SK-N-MC (cell line): ENCODE data around the gene FAM149A.

Experiments used
- EZH2 ChIP-seq: fragments of 200-600 bp; sonication (generic); IDR thresholded peaks from one replicate; pipeline ENCODE4 v1.6.1; 2017; ENCODE audit warnings: antibody characterized with exemption
- FOXP2 ChIP-seq: optimal IDR thresholded peaks from 2 replicates; pipeline ENCODE3; 2011; ENCODE audit warnings: mild to moderate bottlenecking, moderate library complexity; ENCODE audit not compliant: insufficient read depth; ENCODE audit errors: extremely low read length, control extremely low read depth
- POLR2AphosphoS5 ChIP-seq: IDR thresholded peaks from 2 replicates; pipeline ENCODE4 v1.6.1; 2012; ENCODE audit warnings: mild to moderate bottlenecking, low read depth, low read length, borderline replicate concordance

DNA sequence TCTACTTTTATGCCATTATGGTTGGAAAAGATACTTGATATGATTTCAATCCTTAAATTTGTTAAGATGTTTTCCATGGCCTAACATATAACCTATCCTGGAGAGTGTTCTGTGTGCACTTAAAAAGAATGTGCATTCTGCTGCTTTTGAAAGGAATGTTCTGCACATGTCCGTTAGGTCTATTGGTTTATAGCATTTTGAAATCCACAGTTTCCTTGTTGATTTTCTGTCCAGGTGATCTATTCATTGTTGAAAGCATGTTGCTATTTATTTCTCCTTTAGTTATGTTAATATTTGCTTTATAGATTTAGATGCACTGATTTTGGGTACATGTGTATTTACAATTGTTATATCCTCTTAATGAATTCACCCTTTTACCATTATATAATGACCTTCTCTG is 117.1 kb downstream of the FAM149A start:
- TF ChIP-seq EZH2 (no peak), POLR2AphosphoS5 (no peak), FOXP2 (no peak)
